ENCODE measurements around the gene ANAPC16. TPM values are rescaled to one million over a fixed set of nuclear protein-coding genes. Genes with fewer than 3 reads are reported as not detected.
"Not testable (repeated sequence)": the region's sequence is repeated elsewhere in the genome, so short reads cannot be mapped to it uniquely, and the experiment has no call there.

The ANAPC16 gene
- total RNA-seq, 2 experiments from 2014 or later: 89.2 to 89.8 TPM

- peak; percentile 87 for DNase-seq
- H3K27ac Mint-ChIP-seq: peak overlapping the region; percentile 93
- no peaks in the 10 kb centered on the region for H3K27me3 Mint-ChIP-seq
- H3K36me3 Mint-ChIP-seq: peaks cover 32% of the 10 kb centered on the region
- H3K9me3 Mint-ChIP-seq: no peaks in the 10 kb centered on the region
- H3K4me1 Mint-ChIP-seq: peaks cover 51% of the 10 kb centered on the region
- ATAC-seq (ENCODE audit: low read depth): peak; percentile 25
- POLR2A ChIA-PET: interaction anchor here (0.6 to 53.3 kb wide), 16 partner anchors 10 to 205 kb away, joined by 3 to 1812 read pairs (median 10); partner anchors contain the start of genes ANAPC16, ASCC1 and SPOCK2
- peak overlapping the region; percentile 93 for H3K4me3 Mint-ChIP-seq
Measured at GRCh38 chr10:72274730-72275350, 59.0 kb downstream of the ANAPC16 start.

GRCh38 chr10:72275351-72276012 is 59.7 kb downstream of the ANAPC16 start:
- DNase-seq (peak; percentile 49), ATAC-seq (ENCODE audit: low read depth) (no peak)
- Mint-ChIP-seq H3K4me1 (peaks cover 53% of the 10 kb centered on the region), H3K4me3 (peak overlapping the region; percentile 93), H3K9me3 (no peaks in the 10 kb centered on the region), H3K27me3 (no peaks in the 10 kb centered on the region), H3K27ac (peak overlapping the region; percentile 93), H3K36me3 (peaks cover 30% of the 10 kb centered on the region)
- POLR2A ChIA-PET: interaction anchor here (0.5 to 53.3 kb wide), 14 partner anchors 9 to 206 kb away, joined by 3 to 1812 read pairs (median 22); partner anchors contain the start of genes ANAPC16, ASCC1 and SPOCK2

GRCh38 chr10:72276013-72276387 is 60.2 kb downstream of the ANAPC16 start:
- Mint-ChIP-seq H3K27ac (peak overlapping the region; percentile 93), H3K9me3 (no peaks in the 10 kb centered on the region), H3K27me3 (no peaks in the 10 kb centered on the region), H3K4me1 (peaks cover 51% of the 10 kb centered on the region), H3K36me3 (peaks cover 30% of the 10 kb centered on the region), H3K4me3 (peak overlapping the region; percentile 93)
- no peak for ATAC-seq (ENCODE audit: low read depth)
- DNase-seq: no peak
- POLR2A ChIA-PET: interaction anchor here (0.8 to 53.3 kb wide), 10 partner anchors 9 to 206 kb away, joined by 3 to 1812 read pairs (median 61); partner anchors contain the start of genes ANAPC16 and ASCC1

- ATAC-seq (ENCODE audit: low read depth) (no peak), DNase-seq (no peak)
- POLR2A ChIA-PET: interaction anchor here (1.2 to 53.3 kb wide), 9 partner anchors 8 to 60 kb away, joined by 3 to 1812 read pairs (median 66); partner anchors contain the start of genes ANAPC16 and ASCC1
- Mint-ChIP-seq H3K27ac (peak overlapping the region; percentile 93), H3K36me3 (peaks cover 30% of the 10 kb centered on the region), H3K4me3 (peak overlapping the region; percentile 93), H3K9me3 (no peaks in the 10 kb centered on the region), H3K4me1 (peaks cover 47% of the 10 kb centered on the region), H3K27me3 (no peaks in the 10 kb centered on the region)
Measured at GRCh38 chr10:72276421-72277339, 60.9 kb downstream of the ANAPC16 start.

DNA sequence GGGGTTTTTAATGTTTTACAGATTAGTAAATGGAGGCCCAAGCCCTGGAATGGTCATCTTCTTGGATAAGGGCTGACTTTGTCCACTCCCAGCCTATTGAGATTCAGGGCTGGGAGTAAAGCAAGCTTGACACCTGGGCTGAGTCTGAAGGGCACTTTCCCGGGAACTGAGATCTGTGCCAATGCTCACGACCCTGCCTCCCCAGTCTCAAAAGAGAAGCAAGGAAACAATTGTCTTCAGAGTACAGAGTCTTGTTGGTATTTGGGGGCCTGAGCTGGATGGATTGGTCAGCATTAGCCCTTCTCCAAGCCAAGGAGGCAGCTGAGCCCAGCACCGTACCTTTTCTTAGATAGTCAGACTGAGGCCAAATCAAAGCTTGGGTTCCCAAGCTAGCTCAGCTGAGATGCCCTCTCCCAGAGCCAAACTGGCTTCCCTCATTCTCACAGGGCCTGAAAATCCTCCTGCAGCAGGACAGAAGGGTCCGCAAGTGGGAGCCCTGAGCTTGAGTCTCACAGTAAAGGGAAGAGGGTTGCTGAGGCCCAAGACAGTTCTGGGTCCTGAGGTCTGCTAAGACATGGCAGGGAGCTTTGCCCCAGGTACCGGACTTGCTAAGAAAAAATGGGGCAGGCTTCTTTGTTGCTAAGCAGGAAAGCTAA is 61.7 kb downstream of the ANAPC16 start:
- Mint-ChIP-seq H3K36me3 (peaks cover 30% of the 10 kb centered on the region), H3K4me3 (peak overlapping the region; percentile 22), H3K27ac (peak overlapping the region; percentile 93), H3K27me3 (no peaks in the 10 kb centered on the region), H3K9me3 (no peaks in the 10 kb centered on the region), H3K4me1 (peaks cover 42% of the 10 kb centered on the region)
- POLR2A ChIA-PET: interaction anchor here (1.1 to 53.3 kb wide), 6 partner anchors 10 to 46 kb away, joined by 3 to 1812 read pairs (median 228); no protein-coding TSS in a partner anchor
- DNase-seq: no peak
- ATAC-seq (ENCODE audit: low read depth): no peak

- peaks cover 30% of the 10 kb centered on the region for H3K36me3 Mint-ChIP-seq
- H3K27ac Mint-ChIP-seq: peak overlapping the region; percentile 93
- H3K27me3 Mint-ChIP-seq: no peaks in the 10 kb centered on the region
- POLR2A ChIA-PET: interaction anchor here (0.6 to 53.3 kb wide), 7 partner anchors 9 to 147 kb away, joined by 3 to 1812 read pairs (median 225); no protein-coding TSS in a partner anchor
- H3K4me1 Mint-ChIP-seq: peaks cover 43% of the 10 kb centered on the region
- H3K4me3 Mint-ChIP-seq: no peak overlapping the region
- H3K9me3 Mint-ChIP-seq: no peaks in the 10 kb centered on the region
- DNase-seq (no peak), ATAC-seq (ENCODE audit: low read depth) (no peak)
Measured at GRCh38 chr10:72277996-72278667, 62.3 kb downstream of the ANAPC16 start.

GRCh38 chr10:72278668-72279393 is 63.0 kb downstream of the ANAPC16 start:
- POLR2A ChIA-PET: interaction anchor here (0.6 to 53.3 kb wide), 5 partner anchors 15 to 147 kb away, joined by 3 to 1812 read pairs (median 231); no protein-coding TSS in a partner anchor
- Mint-ChIP-seq H3K4me1 (peaks cover 43% of the 10 kb centered on the region), H3K36me3 (peaks cover 28% of the 10 kb centered on the region), H3K27me3 (no peaks in the 10 kb centered on the region), H3K4me3 (no peak overlapping the region), H3K27ac (peak overlapping the region; percentile 39), H3K9me3 (no peaks in the 10 kb centered on the region)
- DNase-seq (no peak), ATAC-seq (ENCODE audit: low read depth) (no peak)

DNA sequence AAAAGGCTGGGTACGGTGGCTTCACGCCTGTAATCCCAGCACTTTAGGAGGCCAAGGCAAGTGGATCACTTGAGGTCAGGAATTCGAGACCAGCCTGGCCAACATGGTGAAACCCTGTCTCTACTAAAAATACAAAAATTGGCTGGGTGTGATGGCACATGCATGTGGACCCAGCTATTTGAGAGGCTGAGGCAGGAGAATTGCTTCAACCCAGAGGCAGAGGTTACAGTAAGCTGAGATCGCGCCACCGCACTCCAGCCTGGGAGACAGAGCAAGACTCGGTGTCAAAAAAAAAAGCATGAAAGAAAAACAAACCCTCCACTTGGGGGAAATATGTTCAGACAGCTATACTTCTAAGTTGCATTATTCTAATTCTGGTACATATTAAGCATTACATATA is 63.8 kb downstream of the ANAPC16 start:
- peak overlapping the region; percentile 56 for H3K27ac Mint-ChIP-seq
- POLR2A ChIA-PET: interaction anchor here (8.4 to 53.3 kb wide), 3 partner anchors 15 to 44 kb away, joined by 225 to 1812 read pairs (median 231); no protein-coding TSS in a partner anchor
- not testable (repeated sequence) for DNase-seq

GRCh38 chr10:72283131-72283530 is 67.3 kb downstream of the ANAPC16 start:
- DNase-seq (no peak), ATAC-seq (ENCODE audit: low read depth) (no peak)
- H3K27ac Mint-ChIP-seq: no peak overlapping the region
- H3K4me1 Mint-ChIP-seq: peaks cover 40% of the 10 kb centered on the region
- H3K36me3 Mint-ChIP-seq: no peaks in the 10 kb centered on the region
- H3K27me3 Mint-ChIP-seq: no peaks in the 10 kb centered on the region
- H3K4me3 Mint-ChIP-seq: no peak overlapping the region
- POLR2A ChIA-PET: interaction anchor here (0.8 to 53.3 kb wide), 5 partner anchors 9 to 40 kb away, joined by 3 to 1812 read pairs (median 4); partner anchors contain the start of gene DDIT4
- H3K9me3 Mint-ChIP-seq: no peaks in the 10 kb centered on the region

More for the DNA sequence above, 63.8 kb downstream of the ANAPC16 start:
- H3K9me3 Mint-ChIP-seq; H3K4me3 Mint-ChIP-seq; ATAC-seq (ENCODE audit: low read depth); H3K27me3 Mint-ChIP-seq: not testable (repeated sequence)
- Mint-ChIP-seq H3K4me1 (peaks cover 44% of the 10 kb centered on the region), H3K36me3 (peaks cover 23% of the 10 kb centered on the region)
